Neural progenitor cell (in vitro differentiated cells): ENCODE results near the gene S100A2. TPM values are rescaled to one million over a fixed set of nuclear protein-coding genes. Genes with fewer than 3 reads are reported as not detected.

Experiments
- DNase-seq: peaks from one replicate; pipeline ENCODE4 v3.0.0-alpha.2; 2016; ENCODE audit warnings: low spot score
- H2AFZ ChIP-seq: fragments of 200-600 bp; sonication (generic); replicated peaks from 2 replicates; pipeline ENCODE4 v1.6.1; 2016; ENCODE audit warnings: antibody characterized with exemption
- H3F3A ChIP-seq: fragments of 200-600 bp; sonication (generic); 2 replicates; pipeline ENCODE4 v1.6.1; 2016; ENCODE audit warnings: antibody characterized with exemption, low read depth
- H3K27ac ChIP-seq: fragments of 200-600 bp; sonication (generic); 2 replicates; pipeline ENCODE4 v1.5.1; 2016; ENCODE audit warnings: mild to moderate bottlenecking
- H3K27me3 ChIP-seq: fragments of 200-600 bp; sonication (generic); 2 replicates; pipeline ENCODE4 v1.6.1; 2016; ENCODE audit warnings: mild to moderate bottlenecking, moderate library complexity
- H3K36me3 ChIP-seq: fragments of 200-600 bp; sonication (generic); 2 replicates; pipeline ENCODE4 v1.5.1; 2016
- H3K4me1 ChIP-seq: fragments of 200-600 bp; sonication (generic); 2 replicates; pipeline ENCODE4 v1.6.1; 2016; ENCODE audit warnings: mixed run types
- H3K4me2 ChIP-seq: fragments of 200-600 bp; sonication (generic); 2 replicates; pipeline ENCODE4 v1.6.1; 2016
- H3K4me3 ChIP-seq: fragments of 200-600 bp; sonication (generic); 2 replicates; pipeline ENCODE4 v1.5.1; 2016
- H3K79me2 ChIP-seq: fragments of 200-600 bp; sonication (generic); 2 replicates; pipeline ENCODE4 v1.6.1; 2016; ENCODE audit warnings: low read depth
- H3K9ac ChIP-seq: fragments of 200-600 bp; sonication (generic); 2 replicates; pipeline ENCODE4 v1.6.1; 2016
- H3K9me3 ChIP-seq: fragments of 200-600 bp; sonication (generic); 2 replicates; pipeline ENCODE4 v1.5.1; 2016; ENCODE audit warnings: low read depth
- H4K20me1 ChIP-seq: fragments of 200-600 bp; sonication (generic); 2 replicates; pipeline ENCODE4 v1.6.1; 2016; ENCODE audit warnings: low read depth
- H3K27ac Mint-ChIP-seq: 3 replicates; pipeline ENCODE4 v1.8.0; 2021; ENCODE audit warnings: mixed read lengths
- H3K27me3 Mint-ChIP-seq: 2 replicates; pipeline ENCODE4 v1.8.0; 2022; ENCODE audit warnings: low read depth, mild to moderate bottlenecking, inconsistent platforms, moderate library complexity, mixed read lengths; ENCODE audit not compliant: insufficient read depth
- H3K36me3 Mint-ChIP-seq: 3 replicates; pipeline ENCODE4 v1.8.0; 2021; ENCODE audit warnings: mixed read lengths
- H3K4me1 Mint-ChIP-seq: 3 replicates; pipeline ENCODE4 v1.8.0; 2021; ENCODE audit warnings: mixed read lengths
- H3K4me3 Mint-ChIP-seq: 3 replicates; pipeline ENCODE4 v1.8.0; 2021; ENCODE audit warnings: mild to moderate bottlenecking, moderate library complexity, mixed read lengths
- H3K9me3 Mint-ChIP-seq: 3 replicates; pipeline ENCODE4 v1.8.0; 2020; ENCODE audit warnings: mixed read lengths
- CTCF ChIP-seq: fragments of 200-600 bp; sonication (generic); IDR thresholded peaks from 2 replicates; pipeline ENCODE4 v1.5.1; 2017; ENCODE audit warnings: antibody characterized with exemption, mild to moderate bottlenecking
- EZH2 ChIP-seq: fragments of 200-600 bp; sonication (generic); IDR thresholded peaks from 2 replicates; pipeline ENCODE4 v1.6.1; 2017; ENCODE audit warnings: antibody characterized with exemption, mild to moderate bottlenecking, moderate library complexity
- EZH2phosphoT487 ChIP-seq: fragments of 200-600 bp; sonication (generic); IDR thresholded peaks from 2 replicates; pipeline ENCODE4 v1.6.1; 2017; ENCODE audit warnings: antibody characterized with exemption
- total RNA-seq: library from RNA; depleted of rRNA; stranded (reverse); fragments of >200 nt; gene quantifications from 2 replicates; pipeline ENCODE4 v1.2.3, GENCODE V29; 2015; ENCODE audit warnings: low replicate concordance

The S100A2 gene
- total RNA-seq, 1 donor from 2014 or later = not detected

- no peaks in the 10 kb centered on the region for H3K79me2 ChIP-seq
Measured at GRCh38 chr1:153612111-153612754, 46.6 kb upstream of the S100A2 start.

GRCh38 chr1:153611356-153611755, 45.7 kb upstream of the S100A2 start:
- Histone ChIP-seq H3K4me2 (no peak overlapping the region), H3K27ac (no peak overlapping the region), H4K20me1 (no peaks in the 10 kb centered on the region), H3K9me3 (no peaks in the 10 kb centered on the region), H2AFZ (no peak overlapping the region), H3K4me1 (peaks cover 31% of the 10 kb centered on the region), H3K79me2 (no peaks in the 10 kb centered on the region), H3K9ac (no peak overlapping the region), H3F3A (no peaks in the 10 kb centered on the region), H3K27me3 (no peaks in the 10 kb centered on the region), H3K36me3 (no peaks in the 10 kb centered on the region), H3K4me3 (no peak overlapping the region)
- Mint-ChIP-seq H3K36me3 (no peaks in the 10 kb centered on the region), H3K9me3 (no peaks in the 10 kb centered on the region), H3K27ac (no peak overlapping the region), H3K4me3 (peak overlapping the region; percentile 6), H3K4me1 (peaks cover 31% of the 10 kb centered on the region), H3K27me3 (peaks cover 15% of the 10 kb centered on the region)
- no peak for DNase-seq
- no peak for TF ChIP-seq CTCF
- TF ChIP-seq EZH2phosphoT487 = no peak
- no peak for TF ChIP-seq EZH2

More at GRCh38 chr1:153612111-153612754, 46.6 kb upstream of the S100A2 start:
- Mint-ChIP-seq H3K27ac (peak overlapping the region; percentile 29), H3K36me3 (no peaks in the 10 kb centered on the region), H3K27me3 (peaks cover 10% of the 10 kb centered on the region), H3K9me3 (no peaks in the 10 kb centered on the region), H3K4me3 (no peak overlapping the region), H3K4me1 (peaks cover 24% of the 10 kb centered on the region)
- H4K20me1 ChIP-seq = no peaks in the 10 kb centered on the region
- peak overlapping the region; percentile 85 for H2AFZ ChIP-seq
- peak overlapping the region; percentile 67 for H3K4me2 ChIP-seq
- H3K9me3 ChIP-seq = no peaks in the 10 kb centered on the region
- peak overlapping the region; percentile 27 for H3K4me3 ChIP-seq
- H3F3A ChIP-seq = no peaks in the 10 kb centered on the region
- DNase-seq = no peak
- H3K9ac ChIP-seq = no peak overlapping the region
- no peak overlapping the region for H3K27ac ChIP-seq
- TF ChIP-seq EZH2 (no peak), EZH2phosphoT487 (no peak), CTCF (no peak)
- peaks cover 31% of the 10 kb centered on the region for H3K4me1 ChIP-seq
- H3K36me3 ChIP-seq = no peaks in the 10 kb centered on the region
- H3K27me3 ChIP-seq = no peaks in the 10 kb centered on the region

GRCh38 chr1:153610811-153611301, 45.2 kb upstream of the S100A2 start:
- no peaks in the 10 kb centered on the region for H3K27me3 ChIP-seq
- H3K4me3 ChIP-seq = no peak overlapping the region
- H3K9ac ChIP-seq = no peak overlapping the region
- Mint-ChIP-seq H3K4me3 (no peak overlapping the region), H3K9me3 (no peaks in the 10 kb centered on the region), H3K27me3 (peaks cover 15% of the 10 kb centered on the region), H3K36me3 (no peaks in the 10 kb centered on the region), H3K4me1 (peaks cover 31% of the 10 kb centered on the region), H3K27ac (no peak overlapping the region)
- H3K79me2 ChIP-seq = no peaks in the 10 kb centered on the region
- no peak overlapping the region for H3K4me2 ChIP-seq
- TF ChIP-seq EZH2phosphoT487 (no peak), EZH2 (no peak), CTCF (no peak)
- no peak overlapping the region for H3K27ac ChIP-seq
- H3K4me1 ChIP-seq = peaks cover 31% of the 10 kb centered on the region
- no peaks in the 10 kb centered on the region for H3K36me3 ChIP-seq
- H3K9me3 ChIP-seq = no peaks in the 10 kb centered on the region
- H2AFZ ChIP-seq = no peak overlapping the region
- no peak for DNase-seq
- no peaks in the 10 kb centered on the region for H4K20me1 ChIP-seq
- no peaks in the 10 kb centered on the region for H3F3A ChIP-seq
